Tibial nerve (tissue), 4 donors: ENCODE data around the gene TNXB. TPM values are rescaled to one million over a fixed set of nuclear protein-coding genes. Genes with fewer than 3 reads are reported as not detected.
A peak's percentile ranks its signal among the peaks of the same experiment; 100 is the strongest.

Experiments used
- DNase-seq, 2 donors: peaks; one replicate each; pipeline ENCODE4 v3.0.0-alpha.2; 2019; ENCODE audit warnings: low spot score in 2 of 2
- H3K27ac ChIP-seq, 4 donors: fragments of 200-600 bp; sonication (generic) in 3 of 4; one replicate each; pipeline ENCODE4 v1.5.1; 2017 to 2019; ENCODE audit warnings: mild to moderate bottlenecking in 1 of 4
- H3K27me3 ChIP-seq, 2 donors: fragments of 200-600 bp; sonication (generic) in 1 of 2; one replicate each; pipeline versions ENCODE4 v1.5.1 to v1.6.0; 2017 to 2019
- H3K36me3 ChIP-seq, 3 donors: fragments of 200-600 bp; sonication (generic); one replicate each; pipeline ENCODE4 v1.5.1; 2018 to 2019
- H3K4me1 ChIP-seq, 4 donors: fragments of 200-600 bp; sonication (generic) in 3 of 4; one replicate each; pipeline ENCODE4 v1.5.1; 2017 to 2019
- H3K4me3 ChIP-seq, 4 donors: fragments of 200-600 bp; sonication (generic) in 3 of 4; one replicate each; pipeline ENCODE4 v1.5.1; 2017 to 2019; ENCODE audit warnings: mild to moderate bottlenecking in 1 of 4, moderate library complexity in 1 of 4
- H3K9me3 ChIP-seq, 4 donors: fragments of 200-600 bp; sonication (generic) in 3 of 4; one replicate each; pipeline ENCODE4 v1.5.1; 2017 to 2019
- EP300 ChIP-seq, 2 donors: sonication (generic); formaldehyde crosslinking; IDR thresholded peaks; one replicate each; pipeline ENCODE4 v1.6.1; 2017; ENCODE audit warnings: antibody characterized with exemption in 2 of 2, mild to moderate bottlenecking in 1 of 2
- POLR2A ChIP-seq, 2 donors: fragments of 450-650 bp; IDR thresholded peaks; one replicate each; pipeline ENCODE4 v1.6.1; 2017; ENCODE audit warnings: antibody characterized with exemption in 2 of 2, mild to moderate bottlenecking in 2 of 2, moderate library complexity in 2 of 2
- WGBS, 2 donors: methylation state at CpG; one replicate each; pipeline ENCODE4 v1.1.5; 2018; 5-methylcytosine and 5-hydroxymethylcytosine counted together
- total RNA-seq, 4 donors: library from RNA; depleted of rRNA; stranded (reverse); fragments of >200 nt; gene quantifications; one replicate each; pipeline ENCODE4 v1.1.0, GENCODE V29; 2016
- TF ChIP-seq, protein P1 (sequence below), 5 experiments: fragments of 200-600 bp in 3 of 5; fragments of 450-650 bp in 2 of 5; sonication (generic) in 3 of 5; IDR thresholded peaks; one replicate each; pipeline ENCODE4 v1.5.1; 2016 to 2019; ENCODE audit warnings: antibody characterized with exemption in 5 of 5, mild to moderate bottlenecking in 3 of 5, moderate library complexity in 2 of 5

Gene TNXB
- total RNA-seq, 4 donors from 2014 or later, result 231 to 547 (median 297) TPM

DNA sequence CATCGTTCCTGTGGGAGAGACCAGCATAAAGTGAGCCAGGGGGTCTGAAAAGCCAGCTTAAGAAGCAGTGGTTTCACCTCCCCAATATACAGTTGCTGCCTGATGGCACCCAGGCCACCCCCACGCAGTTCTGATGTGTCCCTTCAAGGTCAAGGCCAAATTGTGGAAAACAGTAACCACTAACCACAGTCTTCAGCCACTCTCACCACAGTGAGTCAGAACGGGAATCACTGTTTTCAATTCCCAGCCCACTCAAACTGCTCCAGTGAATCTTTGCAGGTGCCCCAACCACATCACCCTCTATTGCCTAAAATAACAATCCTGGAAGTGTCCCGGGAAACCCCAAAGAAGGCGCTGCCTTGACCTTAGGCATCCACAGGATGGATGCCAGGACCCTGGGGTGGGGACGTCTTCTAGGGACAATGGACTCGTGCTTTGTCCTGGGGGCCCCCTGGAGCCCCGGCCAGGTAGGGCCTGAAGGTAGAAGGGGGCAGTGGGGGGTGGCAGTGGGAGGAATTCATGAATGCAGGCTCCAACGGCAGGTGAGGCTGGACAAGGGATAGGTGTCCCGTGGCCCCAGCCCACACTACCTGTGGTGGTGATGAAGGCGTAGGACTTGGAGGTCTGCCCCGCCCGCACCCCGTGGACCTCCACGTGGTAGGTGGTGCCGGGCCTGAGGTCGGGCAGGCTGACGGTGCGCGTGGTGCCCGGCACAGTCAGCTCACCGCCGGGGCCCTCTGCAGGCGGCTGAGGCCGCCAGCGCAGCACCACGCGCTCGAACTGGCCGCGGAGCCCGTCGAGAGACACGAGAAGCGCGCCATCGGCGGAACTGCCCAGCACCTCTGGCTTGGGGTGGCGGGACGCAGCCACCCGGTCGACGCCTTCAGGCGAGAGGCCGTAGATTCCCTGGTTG is 22.2 kb downstream of the TNXB start:
- TF ChIP-seq, protein P1, sequence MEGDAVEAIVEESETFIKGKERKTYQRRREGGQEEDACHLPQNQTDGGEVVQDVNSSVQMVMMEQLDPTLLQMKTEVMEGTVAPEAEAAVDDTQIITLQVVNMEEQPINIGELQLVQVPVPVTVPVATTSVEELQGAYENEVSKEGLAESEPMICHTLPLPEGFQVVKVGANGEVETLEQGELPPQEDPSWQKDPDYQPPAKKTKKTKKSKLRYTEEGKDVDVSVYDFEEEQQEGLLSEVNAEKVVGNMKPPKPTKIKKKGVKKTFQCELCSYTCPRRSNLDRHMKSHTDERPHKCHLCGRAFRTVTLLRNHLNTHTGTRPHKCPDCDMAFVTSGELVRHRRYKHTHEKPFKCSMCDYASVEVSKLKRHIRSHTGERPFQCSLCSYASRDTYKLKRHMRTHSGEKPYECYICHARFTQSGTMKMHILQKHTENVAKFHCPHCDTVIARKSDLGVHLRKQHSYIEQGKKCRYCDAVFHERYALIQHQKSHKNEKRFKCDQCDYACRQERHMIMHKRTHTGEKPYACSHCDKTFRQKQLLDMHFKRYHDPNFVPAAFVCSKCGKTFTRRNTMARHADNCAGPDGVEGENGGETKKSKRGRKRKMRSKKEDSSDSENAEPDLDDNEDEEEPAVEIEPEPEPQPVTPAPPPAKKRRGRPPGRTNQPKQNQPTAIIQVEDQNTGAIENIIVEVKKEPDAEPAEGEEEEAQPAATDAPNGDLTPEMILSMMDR (IDR thresholded peaks at IDR 0.05), result peak in 1 of 5 experiments; percentile 34
- TF ChIP-seq POLR2A (IDR thresholded peaks at IDR 0.05) (no peak), EP300 (IDR thresholded peaks at IDR 0.05) (peak in 1 of 2 donors; percentile 16)
- DNase-seq, result no peak

DNA sequence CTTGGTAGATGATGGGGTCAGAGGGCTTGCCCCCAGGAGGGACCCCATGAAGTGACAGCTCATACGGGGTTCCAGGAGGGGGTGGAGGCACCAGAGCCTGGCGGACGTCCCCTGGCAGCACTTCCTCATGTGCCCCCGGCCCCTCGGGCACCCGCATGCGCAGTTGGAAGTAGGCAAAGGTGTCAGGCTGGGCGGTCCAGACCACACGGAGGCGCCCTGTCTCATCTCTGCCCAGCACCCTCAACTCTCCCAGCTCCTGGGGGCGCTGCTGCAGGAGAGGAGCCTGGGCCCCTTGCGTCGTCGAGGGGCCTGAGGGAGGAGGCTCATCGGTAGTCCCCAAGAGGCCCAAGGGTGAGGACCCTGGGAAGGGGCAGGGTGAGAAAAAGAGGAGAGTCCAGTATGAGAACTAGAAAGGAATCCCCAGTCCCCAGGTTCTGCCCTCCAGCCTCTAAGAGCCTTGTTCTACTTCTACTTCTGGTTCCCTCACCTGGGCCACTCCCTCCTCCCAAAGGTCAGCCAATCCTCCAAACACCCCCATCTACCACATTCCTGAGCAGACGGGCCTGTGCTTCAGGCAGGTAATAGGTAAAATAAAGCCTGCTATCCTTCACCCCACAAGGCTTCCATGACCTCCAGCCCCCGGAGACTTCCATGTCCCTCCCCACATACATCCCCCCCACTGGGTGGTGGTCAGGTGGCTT is 23.2 kb downstream of the TNXB start:
- no peaks in the 10 kb centered on the region for H3K9me3 ChIP-seq
- no peak overlapping the region for H3K4me3 ChIP-seq
- H3K4me1 ChIP-seq, result peaks cover 0 to 67% (median 25%) of the 10 kb centered on the region in 4 donors
- TF ChIP-seq POLR2A (IDR thresholded peaks at IDR 0.05) (no peak), EP300 (IDR thresholded peaks at IDR 0.05) (no peak)
- TF ChIP-seq, protein P1 (IDR thresholded peaks at IDR 0.05), result no peak
- peaks cover 0 to 22% (median 0%) of the 10 kb centered on the region in 3 donors for H3K36me3 ChIP-seq
- H3K27ac ChIP-seq, result peak overlapping the region; percentile 13 to 89 (median 80)
- WGBS, 2 donors, result 83 to 84% methylated on average over 17 of the region's 17 CpGs
- peaks cover 0 to 13% of the 10 kb centered on the region in 2 donors for H3K27me3 ChIP-seq
- no peak for DNase-seq

More for the DNA sequence above, 22.2 kb downstream of the TNXB start:
- Histone ChIP-seq H3K9me3 (no peaks in the 10 kb centered on the region), H3K27ac (peak overlapping the region; percentile 66 to 89 (median 80)), H3K27me3 (peaks cover 0 to 13% of the 10 kb centered on the region in 2 donors), H3K36me3 (peaks cover 0 to 22% (median 0%) of the 10 kb centered on the region in 3 donors), H3K4me1 (peaks cover 0 to 64% (median 21%) of the 10 kb centered on the region in 4 donors), H3K4me3 (peak overlapping the region in 2 of 4 donors; percentile 16 to 18)
- 37 to 64% methylated on average over 9 to 32 of the region's 45 CpGs for WGBS, 2 donors

- Histone ChIP-seq H3K4me3 (no peak overlapping the region), H3K27me3 (peaks cover 0 to 13% of the 10 kb centered on the region in 2 donors), H3K36me3 (peaks cover 0 to 22% (median 0%) of the 10 kb centered on the region in 3 donors), H3K27ac (peak overlapping the region in 3 of 4 donors; percentile 74 to 89 (median 86)), H3K4me1 (peaks cover 0 to 79% (median 32%) of the 10 kb centered on the region in 4 donors), H3K9me3 (no peaks in the 10 kb centered on the region)
- no peak for DNase-seq
- no peak for TF ChIP-seq POLR2A (IDR thresholded peaks at IDR 0.05)
- 90 to 93% methylated on average over 2 of the region's 2 CpGs for WGBS, 2 donors
These were observed 24.4 kb downstream of the TNXB start for GRCh38 chr6:32084780-32085179.

DNA sequence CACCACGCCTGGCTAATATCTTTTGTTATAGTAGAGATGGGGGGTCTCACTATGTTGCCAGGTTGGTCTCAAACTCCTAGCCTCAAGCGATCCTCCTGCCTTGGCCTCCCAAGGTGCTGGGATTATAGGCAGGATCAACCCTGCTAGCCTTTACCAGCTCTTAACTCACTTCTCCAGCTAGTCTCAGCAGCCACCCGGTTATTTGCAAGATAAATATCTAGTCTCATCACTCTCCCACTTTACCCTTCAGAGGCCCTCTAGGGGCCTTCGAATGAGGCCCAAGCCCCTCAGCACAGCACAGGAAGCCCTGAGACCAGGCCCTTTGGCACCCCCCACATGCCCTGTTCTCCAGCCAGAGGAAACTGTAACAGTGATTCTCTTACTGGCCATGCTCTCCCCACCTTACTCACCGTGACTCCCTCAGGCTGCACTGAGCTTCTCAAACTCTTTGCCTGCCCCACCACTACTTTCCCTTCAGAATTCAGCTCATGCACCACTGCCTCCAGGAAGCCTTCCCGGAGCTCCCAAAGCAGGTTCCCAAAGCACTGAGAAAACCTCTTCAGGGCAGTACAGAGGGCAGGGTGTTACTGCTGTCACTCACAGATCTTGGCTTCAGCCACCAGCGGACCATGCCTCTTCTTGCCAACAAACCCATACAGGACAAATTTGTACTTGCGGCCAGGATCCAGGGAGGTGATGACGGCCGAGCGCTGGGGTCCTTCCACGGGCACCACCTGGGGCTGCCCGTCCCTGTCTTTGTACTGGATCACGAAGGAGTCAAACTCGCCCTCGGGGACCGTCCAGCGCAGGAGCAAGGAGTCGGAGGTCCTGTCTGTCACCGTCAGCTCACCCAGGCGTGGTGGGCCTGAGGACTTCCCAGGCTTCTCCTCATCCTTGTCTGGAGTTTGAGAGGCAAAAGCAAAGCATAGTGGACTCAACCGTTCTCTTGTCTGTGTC is 25.0 kb downstream of the TNXB start:
- TF ChIP-seq POLR2A (IDR thresholded peaks at IDR 0.05) (no peak), EP300 (IDR thresholded peaks at IDR 0.05) (no peak)
- TF ChIP-seq, protein P1 (IDR thresholded peaks at IDR 0.05), result no peak
- whole genome bisulfite sequencing, 2 donors, result 88 to 93% methylated on average over 22 of the region's 22 CpGs
- DNase-seq, result no peak
- H3K27me3 ChIP-seq, result peaks cover 0 to 13% of the 10 kb centered on the region in 2 donors
- H3K4me3 ChIP-seq, result no peak overlapping the region
- peak overlapping the region; percentile 68 to 89 (median 80) for H3K27ac ChIP-seq
- H3K36me3 ChIP-seq, result peaks cover 0 to 26% (median 0%) of the 10 kb centered on the region in 3 donors
- H3K4me1 ChIP-seq, result peaks cover 0 to 85% (median 37%) of the 10 kb centered on the region in 4 donors
- H3K9me3 ChIP-seq, result no peaks in the 10 kb centered on the region
